HL-60 (cell line): ENCODE data around the gene AIM2.

ENCODE experiments used
- GABPA ChIP-seq: IDR thresholded peaks from 2 replicates; pipeline ENCODE4 v1.6.1; 2012; ENCODE audit warnings: low read depth
- POLR2AphosphoS5 ChIP-seq: IDR thresholded peaks from 2 replicates; pipeline ENCODE4 v1.6.1; 2012; ENCODE audit warnings: low read depth
- SPI1 ChIP-seq: IDR thresholded peaks from 2 replicates; pipeline ENCODE4 v1.6.1; 2012; ENCODE audit warnings: low read depth, mild to moderate bottlenecking, borderline replicate concordance
- TF ChIP-seq, protein P1 (sequence below): IDR thresholded peaks from one replicate; pipeline ENCODE4 v1.5.1; 2011; ENCODE audit warnings: low read length, control low read depth, inconsistent platforms; ENCODE audit not compliant: insufficient read depth

- TF ChIP-seq SPI1: no peak
- TF ChIP-seq, protein P1, sequence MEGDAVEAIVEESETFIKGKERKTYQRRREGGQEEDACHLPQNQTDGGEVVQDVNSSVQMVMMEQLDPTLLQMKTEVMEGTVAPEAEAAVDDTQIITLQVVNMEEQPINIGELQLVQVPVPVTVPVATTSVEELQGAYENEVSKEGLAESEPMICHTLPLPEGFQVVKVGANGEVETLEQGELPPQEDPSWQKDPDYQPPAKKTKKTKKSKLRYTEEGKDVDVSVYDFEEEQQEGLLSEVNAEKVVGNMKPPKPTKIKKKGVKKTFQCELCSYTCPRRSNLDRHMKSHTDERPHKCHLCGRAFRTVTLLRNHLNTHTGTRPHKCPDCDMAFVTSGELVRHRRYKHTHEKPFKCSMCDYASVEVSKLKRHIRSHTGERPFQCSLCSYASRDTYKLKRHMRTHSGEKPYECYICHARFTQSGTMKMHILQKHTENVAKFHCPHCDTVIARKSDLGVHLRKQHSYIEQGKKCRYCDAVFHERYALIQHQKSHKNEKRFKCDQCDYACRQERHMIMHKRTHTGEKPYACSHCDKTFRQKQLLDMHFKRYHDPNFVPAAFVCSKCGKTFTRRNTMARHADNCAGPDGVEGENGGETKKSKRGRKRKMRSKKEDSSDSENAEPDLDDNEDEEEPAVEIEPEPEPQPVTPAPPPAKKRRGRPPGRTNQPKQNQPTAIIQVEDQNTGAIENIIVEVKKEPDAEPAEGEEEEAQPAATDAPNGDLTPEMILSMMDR: no peak
- 0 out of 2 replicates have a peak, but pooled peaks have one; percentile 14 for TF ChIP-seq GABPA
- peak; percentile 52; the same call in 1 of the 2 replicates for TF ChIP-seq POLR2AphosphoS5
Measured at GRCh38 chr1:159091607-159092031, 15.1 kb upstream of the AIM2 start.
